OCI-LY7 (cell line): ENCODE data around the gene DLG5.

ENCODE experiments used
- CTCF ChIP-seq: fragments of 200-600 bp; sonication (generic); conservative IDR thresholded peaks from 2 replicates; pipeline ENCODE4 v1.5.1; 2014; ENCODE audit warnings: mild to moderate bottlenecking, antibody characterized with exemption, low read length, moderate library complexity, mixed read lengths
- EZH2phosphoT487 ChIP-seq: fragments of 200-600 bp; sonication (generic); IDR thresholded peaks from 2 replicates; pipeline ENCODE4 v1.6.1; 2018; ENCODE audit warnings: low read depth, borderline replicate concordance, mild to moderate bottlenecking, mixed run types, antibody characterized with exemption, low read length, moderate library complexity, mixed read lengths

GRCh38 chr10:77859200-77859864, 67.2 kb downstream of the DLG5 start:
- TF ChIP-seq CTCF (no peak), EZH2phosphoT487 (no peak)
